WI38 (cell line): Measurements from ENCODE around the gene CCDC142.

Experiments used
- H3K4me3 ChIP-seq: 2 replicates; pipeline ENCODE4 v1.5.1; 2011; ENCODE audit warnings: low read depth, mild to moderate bottlenecking, control low read depth, low read length
- CTCF ChIP-seq: IDR thresholded peaks from 2 replicates; pipeline ENCODE4 v1.5.1; 2012; ENCODE audit warnings: low read depth, mild to moderate bottlenecking, control low read depth, low read length

The CCDC142 gene

DNA sequence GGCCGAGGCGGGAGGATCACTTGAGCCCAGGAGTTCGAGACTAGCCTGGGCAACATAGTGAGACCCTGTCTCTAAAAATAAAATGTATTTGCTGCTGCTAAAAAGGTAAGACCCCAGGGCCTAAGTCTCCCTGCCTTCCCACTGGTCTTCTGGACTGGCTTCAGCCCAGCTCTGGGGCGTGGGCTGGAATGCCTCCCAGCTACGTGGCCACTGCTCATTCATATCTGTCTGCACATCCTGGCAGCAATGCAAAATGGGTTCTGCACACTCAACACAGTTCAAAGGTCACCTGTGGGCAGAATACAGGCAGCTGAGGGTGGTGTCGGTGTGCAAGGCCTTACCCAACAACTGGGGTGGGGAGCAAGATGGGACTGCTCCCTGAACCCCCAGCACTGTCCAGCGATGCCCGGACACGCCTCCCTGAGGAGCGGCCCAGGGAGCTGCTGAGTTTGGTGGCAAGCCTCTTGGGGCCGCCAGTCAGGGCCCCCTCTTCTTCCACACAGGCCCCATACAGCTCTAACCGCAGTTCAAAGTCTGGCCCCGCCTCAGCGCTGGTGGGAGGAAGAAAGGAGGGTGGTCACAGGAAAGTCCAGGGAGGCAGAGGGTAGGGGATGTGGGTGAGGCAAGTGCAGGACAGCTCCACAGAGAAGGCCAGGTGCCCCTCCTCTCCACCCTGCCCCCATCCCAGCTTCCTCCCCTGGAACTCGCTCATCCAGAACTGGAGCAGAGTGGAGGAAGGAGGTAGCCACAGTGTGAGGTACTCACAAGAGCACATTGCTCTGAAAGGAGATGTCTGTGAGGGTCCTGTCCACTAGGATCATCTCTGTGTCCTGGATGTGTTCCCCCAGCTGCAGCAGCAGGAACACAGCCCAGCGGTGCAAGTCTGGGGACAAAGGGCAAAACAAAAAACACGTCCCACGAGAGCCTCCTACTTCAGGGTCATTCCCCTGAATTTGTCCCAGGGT is 53.0 kb downstream of the CCDC142 start:
- no peak overlapping the region for H3K4me3 ChIP-seq
- no peak for TF ChIP-seq CTCF

GRCh38 chr2:74428675-74429074 is 54.1 kb downstream of the CCDC142 start:
- no peak for TF ChIP-seq CTCF
- H3K4me3 ChIP-seq: no peak overlapping the region

DNA sequence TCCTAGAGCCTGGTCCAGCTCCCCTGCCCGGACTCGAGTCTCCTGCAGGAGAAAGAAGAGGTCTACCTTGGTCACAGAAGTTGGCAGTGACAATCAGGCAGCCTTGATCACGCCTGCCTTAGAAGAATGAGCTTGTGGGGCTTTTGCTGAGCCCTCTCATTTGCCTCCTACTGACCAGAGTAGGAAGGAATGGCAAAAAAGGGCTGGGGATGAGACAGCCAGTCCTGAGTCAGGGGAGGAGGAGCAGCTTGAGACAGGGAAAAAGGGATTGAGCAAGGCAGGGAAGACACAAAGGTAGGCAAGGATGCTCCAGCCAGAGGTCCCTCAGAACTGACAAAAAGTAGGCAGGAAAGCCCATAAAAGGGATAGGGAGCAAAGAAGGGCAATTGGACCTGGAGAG is 55.2 kb downstream of the CCDC142 start:
- no peak overlapping the region for H3K4me3 ChIP-seq
- no peak for TF ChIP-seq CTCF

DNA sequence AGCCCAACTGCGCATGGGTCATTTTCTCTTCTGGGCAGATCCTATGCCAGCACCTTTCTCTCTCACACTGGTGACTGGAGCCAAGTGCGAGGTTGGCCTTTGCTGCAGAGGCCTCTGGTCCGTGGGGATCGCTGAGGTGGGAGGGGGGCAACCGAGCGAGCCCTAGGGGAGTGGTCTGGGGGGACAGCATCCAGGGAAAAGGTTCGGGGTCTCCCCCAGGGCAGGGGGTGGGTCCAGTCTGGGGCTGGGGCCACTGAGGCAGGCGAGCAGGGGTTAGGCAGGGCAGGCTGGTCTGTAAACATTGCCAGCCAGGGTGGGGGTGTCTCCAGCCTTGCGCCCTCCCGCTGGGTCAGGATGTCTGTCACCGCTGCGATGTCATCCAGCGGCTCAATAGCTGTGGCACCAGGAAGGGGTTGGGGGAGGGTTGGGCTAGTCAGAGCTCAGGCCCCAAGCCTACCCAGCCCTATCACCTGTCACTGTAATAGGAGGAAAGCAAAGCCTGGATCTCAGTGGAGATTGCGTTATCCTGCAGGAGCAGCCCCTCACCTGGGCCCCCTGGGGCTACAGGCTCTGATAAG is 56.5 kb downstream of the CCDC142 start:
- H3K4me3 ChIP-seq: no peak overlapping the region

GRCh38 chr2:74425523-74425922 is 57.3 kb downstream of the CCDC142 start:
- no peak overlapping the region for H3K4me3 ChIP-seq
- no peak for TF ChIP-seq CTCF

More for the DNA sequence above, 56.5 kb downstream of the CCDC142 start:
- no peak for TF ChIP-seq CTCF

- TF ChIP-seq CTCF: no peak
- no peak overlapping the region for H3K4me3 ChIP-seq
Measured at GRCh38 chr2:74424995-74425406, 57.8 kb downstream of the CCDC142 start.
